ENCODE data around the gene VPS29. TPM values are rescaled to one million over a fixed set of nuclear protein-coding genes. Genes with fewer than 3 reads are reported as not detected.

VPS29 gene
- total and polyA plus RNA-seq, 9 of the 15 experiments (the other 6 are each of a cell fraction or from before 2014, with no cell fraction given): 85.8 to 638 (median 272) TPM

DNA sequence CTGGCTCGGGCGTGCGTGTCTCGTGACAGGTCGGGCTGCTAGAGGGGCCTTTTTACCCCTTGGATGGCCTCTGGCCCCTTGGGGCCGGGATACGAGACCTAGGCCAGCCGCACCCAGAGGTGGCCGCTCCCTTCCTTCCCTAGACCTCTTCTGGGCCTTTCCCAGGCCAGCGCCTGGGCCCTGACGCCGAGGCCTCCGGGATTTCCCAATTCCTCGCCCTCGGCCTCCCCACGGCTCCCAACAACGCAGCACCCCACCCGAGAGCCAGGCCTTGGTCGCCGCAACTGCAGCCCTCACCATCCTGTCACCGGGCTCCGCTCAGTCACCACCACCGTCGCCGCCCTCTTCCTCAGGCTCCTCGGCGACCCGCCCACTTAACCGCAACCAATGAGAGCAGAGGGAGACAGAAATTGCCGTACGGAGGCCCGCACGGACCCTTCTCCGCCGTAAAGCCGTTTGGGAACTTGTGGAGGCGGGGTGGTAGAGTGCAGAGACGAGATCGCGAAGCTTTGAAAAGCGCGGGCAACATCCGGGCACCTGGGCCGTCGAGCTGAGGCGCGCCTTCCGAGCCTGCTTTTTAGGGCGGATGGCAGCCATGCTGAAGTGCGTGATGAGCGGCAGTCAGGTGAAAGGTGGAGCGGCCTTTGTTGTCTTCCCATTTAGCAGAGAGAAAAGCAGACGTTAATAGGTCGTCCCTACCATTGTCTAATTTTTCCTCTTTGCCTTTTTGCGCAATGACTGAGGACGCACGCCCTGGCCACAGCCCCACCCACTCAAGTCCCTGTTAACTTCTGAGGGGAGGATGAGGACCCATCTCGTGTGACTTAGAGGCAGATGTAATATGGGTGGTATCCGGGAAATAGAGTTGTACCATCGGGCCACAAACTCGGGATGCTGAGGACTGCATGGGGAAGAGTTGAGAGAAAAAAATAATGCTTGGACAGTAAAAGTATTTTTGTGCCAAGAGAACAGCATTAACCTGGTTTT lies at the start of gene VPS29, which contains the start of gene RAD9B (continued):
- TF ChIP-seq ZNF76 (CRISPR knock-in tag; IDR thresholded peaks at IDR 0.05; ENCODE audit: borderline replicate concordance) (peak; percentile 59; the same call in 1 of the 2 replicates), ZNF77 (CRISPR knock-in tag; IDR thresholded peaks at IDR 0.05) (no peak), TAF15 (IDR thresholded peaks at IDR 0.05; ENCODE audit: low read depth, low read length) (no peak), ZFP30 (CRISPR knock-in tag; IDR thresholded peaks at IDR 0.05; ENCODE audit: borderline replicate concordance) (no peak), SPI1 (IDR thresholded peaks at IDR 0.05; ENCODE audit: borderline replicate concordance, low read depth, low read length) (no peak), ZBED1 (IDR thresholded peaks at IDR 0.05) (peak; percentile 68), FOS (IDR thresholded peaks at IDR 0.05; ENCODE audit: extremely low read depth, insufficient read length) (peak; percentile 44), ZNF324 (CRISPR knock-in tag; IDR thresholded peaks at IDR 0.05) (peak; percentile 67; the same call in 1 of the 2 replicates), COPS2 (conservative IDR thresholded peaks at IDR 0.05) (no peak), MTA3 (IDR thresholded peaks at IDR 0.05; ENCODE audit: borderline replicate concordance) (peak; percentile 99), NFE2L1 (tag; IDR thresholded peaks at IDR 0.05; ENCODE audit: borderline replicate concordance, low read depth) (no peak), SLC30A9 (CRISPR knock-in tag; IDR thresholded peaks at IDR 0.05) (0 out of 2 replicates have a peak, but pooled peaks have one; percentile 42), ZNF354B (CRISPR knock-in tag; IDR thresholded peaks at IDR 0.05) (peak; percentile 71; the same call in 1 of the 2 replicates), TFAM (CRISPR knock-in tag; conservative IDR thresholded peaks at IDR 0.05) (no peak), ZNF318 (IDR thresholded peaks at IDR 0.05; ENCODE audit: borderline replicate concordance in 1 of 2, low read depth in 1 of 2) (peak in 1 of 2 experiments; percentile 42; a peak in 1 of 4 replicates), ZNF644 (tag; IDR thresholded peaks at IDR 0.05; ENCODE audit: low read depth) (peak; percentile 75; the same call in 1 of the 2 replicates)
- TF ChIP-seq, protein P1, sequence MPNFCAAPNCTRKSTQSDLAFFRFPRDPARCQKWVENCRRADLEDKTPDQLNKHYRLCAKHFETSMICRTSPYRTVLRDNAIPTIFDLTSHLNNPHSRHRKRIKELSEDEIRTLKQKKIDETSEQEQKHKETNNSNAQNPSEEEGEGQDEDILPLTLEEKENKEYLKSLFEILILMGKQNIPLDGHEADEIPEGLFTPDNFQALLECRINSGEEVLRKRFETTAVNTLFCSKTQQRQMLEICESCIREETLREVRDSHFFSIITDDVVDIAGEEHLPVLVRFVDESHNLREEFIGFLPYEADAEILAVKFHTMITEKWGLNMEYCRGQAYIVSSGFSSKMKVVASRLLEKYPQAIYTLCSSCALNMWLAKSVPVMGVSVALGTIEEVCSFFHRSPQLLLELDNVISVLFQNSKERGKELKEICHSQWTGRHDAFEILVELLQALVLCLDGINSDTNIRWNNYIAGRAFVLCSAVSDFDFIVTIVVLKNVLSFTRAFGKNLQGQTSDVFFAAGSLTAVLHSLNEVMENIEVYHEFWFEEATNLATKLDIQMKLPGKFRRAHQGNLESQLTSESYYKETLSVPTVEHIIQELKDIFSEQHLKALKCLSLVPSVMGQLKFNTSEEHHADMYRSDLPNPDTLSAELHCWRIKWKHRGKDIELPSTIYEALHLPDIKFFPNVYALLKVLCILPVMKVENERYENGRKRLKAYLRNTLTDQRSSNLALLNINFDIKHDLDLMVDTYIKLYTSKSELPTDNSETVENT (CRISPR knock-in tag; IDR thresholded peaks at IDR 0.05): peak; percentile 80

All from K562 (cell line).